Activated T-cell treated with anti-CD3 and anti-CD28 coated beads for 4 hours (primary cell): ENCODE data around the gene EZR.
A peak's percentile ranks its signal among the peaks of the same experiment; 100 is the strongest.

Experiments used
- DNase-seq: peaks from one replicate; pipeline ENCODE4 v3.0.0-alpha.2; 2020

The EZR gene

DNA sequence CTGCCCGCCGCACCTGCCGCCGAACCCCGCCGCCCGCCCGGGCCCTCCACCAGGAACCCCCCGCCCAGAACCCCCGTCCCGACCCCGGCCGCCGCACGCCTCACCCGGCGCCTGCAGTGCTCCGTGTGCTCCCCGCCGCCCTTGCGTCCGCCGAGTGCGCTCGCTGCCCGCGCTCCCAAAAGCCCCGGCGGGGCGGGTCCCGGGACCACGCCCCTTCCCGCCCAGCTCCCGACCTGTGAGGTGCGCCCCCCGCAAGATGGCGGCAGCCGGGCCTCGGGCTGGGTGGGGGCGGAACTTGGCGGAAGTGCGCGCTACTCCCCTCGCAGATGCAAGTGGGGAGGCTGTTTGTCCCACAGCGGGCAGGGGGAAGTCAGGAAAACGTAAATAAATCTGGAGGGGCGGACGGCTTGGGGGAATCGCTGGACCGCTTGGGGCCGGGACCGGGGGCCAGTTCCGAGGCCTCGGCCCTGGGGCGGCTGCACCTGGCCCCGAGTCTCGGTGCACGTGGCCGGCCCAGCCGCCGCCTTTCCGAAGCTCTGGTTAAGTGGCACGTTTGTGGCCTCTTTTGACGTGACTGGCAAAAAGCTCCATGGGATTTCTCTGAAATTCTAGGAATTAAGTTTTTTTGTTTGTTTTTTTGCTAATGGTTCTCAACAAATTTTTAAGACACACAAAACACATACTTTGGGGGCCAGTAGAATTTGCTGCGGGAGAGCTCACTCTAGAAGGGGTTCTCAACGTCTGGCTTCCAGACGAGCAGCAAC lies at the start of gene EZR:
Gene EZR, minus strand, starts transcription at position 156 of the 764 bp plus-strand sequence. CDS start 1,275 bp downstream, outside the sequence.
- peak; percentile 81 for DNase-seq

DNA sequence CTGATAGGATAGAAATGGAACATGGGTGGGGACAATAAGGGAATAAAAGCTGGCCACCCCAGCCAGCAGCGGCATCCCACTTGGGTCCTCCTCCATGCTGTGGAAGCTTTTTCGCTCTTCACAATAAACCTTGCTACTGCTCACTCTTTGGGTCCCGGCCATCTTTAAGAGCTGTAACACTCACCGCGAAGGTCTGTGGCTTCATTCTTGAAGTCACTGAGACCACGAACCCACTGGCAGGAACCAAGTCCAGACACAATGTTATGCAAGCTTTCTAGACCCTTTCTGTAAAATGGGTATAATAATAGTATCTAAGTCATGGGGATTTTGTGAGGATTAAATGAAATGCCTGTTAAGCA lies 48.9 kb upstream of the EZR start:
- no peak for DNase-seq

DNA sequence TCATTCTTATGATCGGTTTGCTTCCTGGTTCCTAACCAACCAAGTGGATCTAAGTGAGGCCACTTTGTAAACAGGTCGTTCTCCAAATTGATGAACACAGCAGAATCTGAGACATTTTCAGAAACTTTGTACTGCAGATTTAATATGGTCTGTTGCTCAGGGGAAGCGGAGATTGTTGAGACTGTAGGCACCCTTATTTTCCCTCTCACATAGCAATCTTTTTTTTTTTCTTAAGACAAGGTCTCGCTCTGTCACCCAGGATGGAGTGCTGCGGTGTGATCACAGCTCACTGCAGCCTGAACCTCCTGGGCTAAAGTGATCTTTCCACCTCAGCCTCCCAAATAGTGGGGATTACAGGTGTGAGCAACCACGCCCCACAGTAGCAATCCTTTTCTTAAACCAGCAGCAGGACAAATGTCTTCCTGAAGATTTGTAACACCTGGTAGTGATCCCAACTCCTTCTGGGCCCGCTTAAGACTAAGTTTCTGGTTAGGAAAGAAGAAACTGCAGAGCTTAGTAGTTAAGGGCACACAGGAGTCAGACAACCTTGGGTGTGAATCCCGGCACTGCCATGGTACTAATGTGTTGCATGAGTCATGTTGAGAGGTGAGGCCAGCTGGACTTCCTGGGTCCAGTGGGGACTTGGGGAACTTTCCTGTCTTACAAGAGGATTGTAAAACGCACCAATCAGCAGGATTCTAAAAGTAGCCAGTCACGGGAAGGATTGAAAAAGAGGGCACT lies 48.4 kb upstream of the EZR start:
- no peak for DNase-seq

DNA sequence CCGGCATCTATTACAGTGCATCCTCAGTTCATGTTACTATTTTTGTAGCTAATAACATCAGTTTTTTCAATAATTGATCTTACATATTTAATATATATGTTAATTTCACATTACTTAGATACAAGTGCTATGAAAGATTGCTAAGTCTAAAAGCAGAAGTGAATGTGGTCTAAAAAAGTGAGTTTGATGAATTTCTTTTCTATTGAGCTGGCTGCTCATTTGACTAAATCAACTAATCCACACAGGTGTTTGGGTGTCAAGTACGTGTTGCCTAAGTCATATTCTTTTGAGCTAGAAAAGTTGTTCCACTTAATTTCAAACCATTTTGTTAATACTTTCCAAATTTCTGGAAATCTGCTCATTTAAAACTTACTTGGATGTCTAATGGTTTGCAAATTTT lies 46.6 kb upstream of the EZR start:
- no peak for DNase-seq

DNA sequence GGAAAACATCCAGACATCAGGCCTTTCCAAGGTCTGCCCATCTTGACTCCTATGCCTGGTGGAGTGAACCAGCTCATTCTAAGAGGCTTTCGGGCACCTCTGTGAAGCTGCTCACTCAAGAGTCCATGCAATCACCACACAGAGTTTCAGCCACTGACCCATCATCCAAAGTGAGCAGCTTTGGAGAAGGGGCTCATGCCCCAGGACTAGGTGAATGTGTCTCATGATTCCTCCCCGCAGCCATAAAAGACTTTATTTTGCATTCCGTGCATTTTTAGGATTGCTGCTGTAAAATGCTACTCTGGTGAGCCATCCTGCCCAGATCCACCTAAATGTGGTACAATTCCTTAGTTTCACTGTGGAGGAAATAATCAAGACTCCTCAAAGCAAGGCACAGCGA lies 44.5 kb upstream of the EZR start:
- DNase-seq: no peak

DNA sequence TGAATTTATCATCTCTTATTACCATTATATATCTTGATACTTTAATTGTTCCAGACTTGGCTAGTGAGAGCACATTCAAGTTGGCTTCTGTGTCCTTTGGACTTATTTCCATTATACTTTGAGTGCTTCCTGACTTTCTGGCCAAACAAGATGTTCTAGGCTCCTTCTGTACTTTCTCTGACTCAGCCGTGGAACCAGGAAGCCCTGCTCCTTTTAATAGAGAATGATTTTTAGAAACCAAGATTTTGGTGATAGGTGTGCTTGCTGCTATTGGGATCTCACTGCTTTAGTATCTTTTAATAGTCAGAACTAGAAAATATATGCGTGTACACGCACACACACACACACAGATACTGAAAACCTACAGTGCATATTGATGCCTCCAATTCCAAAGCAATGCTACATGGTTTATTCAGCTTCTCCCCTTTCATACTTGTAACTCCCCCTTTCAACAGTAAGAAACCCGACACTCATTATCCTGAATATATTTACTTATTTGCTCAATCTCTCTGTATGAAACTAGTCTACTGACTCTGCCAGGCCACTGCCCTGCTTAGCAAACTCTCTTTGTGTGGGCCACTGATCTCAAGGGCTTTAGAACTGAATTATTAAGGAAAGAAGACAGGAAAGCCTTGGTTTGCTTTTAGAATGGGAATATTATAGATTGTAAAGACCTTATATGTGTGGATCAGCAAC lies 42.7 kb upstream of the EZR start:
- no peak for DNase-seq

DNA sequence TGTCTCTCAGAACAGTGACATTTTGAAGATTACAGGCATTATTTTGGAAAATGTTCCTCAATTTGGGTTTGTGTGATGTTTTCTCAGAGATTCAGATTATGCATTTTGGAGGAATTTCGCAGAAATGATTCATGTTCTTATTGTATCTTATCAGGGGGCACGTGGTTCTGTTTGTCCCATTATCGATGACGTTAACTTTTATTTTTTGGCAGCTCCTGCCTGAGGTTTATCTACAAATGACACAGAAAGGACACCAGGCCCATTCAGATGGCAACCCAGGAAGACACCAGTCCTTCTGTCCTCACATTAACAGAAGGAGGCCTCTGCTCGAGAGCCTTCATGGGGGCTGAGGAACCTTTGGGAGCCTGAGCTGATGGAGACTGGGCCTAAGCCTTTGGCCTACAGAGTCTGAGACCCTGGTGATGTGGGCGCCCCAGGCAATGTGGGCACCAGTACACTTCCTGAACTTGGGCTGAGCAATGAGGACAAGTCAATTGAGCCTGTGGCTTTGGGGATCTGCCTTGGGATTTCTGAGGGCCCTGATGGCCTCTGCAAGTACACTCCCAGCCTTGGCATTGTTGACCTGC lies 41.2 kb upstream of the EZR start:
- DNase-seq: no peak

DNA sequence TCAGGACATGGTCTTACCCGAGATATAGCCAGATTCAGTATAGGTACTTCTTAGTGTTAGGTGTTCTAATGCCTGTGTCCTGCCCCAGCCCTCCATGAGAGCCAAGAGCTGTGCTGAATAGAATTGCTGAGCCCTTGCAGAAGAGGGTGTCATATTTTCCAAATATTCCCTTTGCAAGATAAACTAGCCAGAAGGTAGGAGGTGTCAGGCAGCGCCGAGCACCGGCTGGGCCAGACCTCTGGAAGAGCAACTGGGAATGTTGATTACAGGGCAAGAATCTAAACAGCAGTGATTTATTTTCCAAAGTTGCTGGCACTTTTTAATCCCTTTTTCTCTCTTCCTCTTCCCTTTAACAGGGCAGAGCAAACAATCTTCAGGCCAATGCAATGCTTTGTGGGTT lies 37.1 kb upstream of the EZR start:
- no peak for DNase-seq

DNA sequence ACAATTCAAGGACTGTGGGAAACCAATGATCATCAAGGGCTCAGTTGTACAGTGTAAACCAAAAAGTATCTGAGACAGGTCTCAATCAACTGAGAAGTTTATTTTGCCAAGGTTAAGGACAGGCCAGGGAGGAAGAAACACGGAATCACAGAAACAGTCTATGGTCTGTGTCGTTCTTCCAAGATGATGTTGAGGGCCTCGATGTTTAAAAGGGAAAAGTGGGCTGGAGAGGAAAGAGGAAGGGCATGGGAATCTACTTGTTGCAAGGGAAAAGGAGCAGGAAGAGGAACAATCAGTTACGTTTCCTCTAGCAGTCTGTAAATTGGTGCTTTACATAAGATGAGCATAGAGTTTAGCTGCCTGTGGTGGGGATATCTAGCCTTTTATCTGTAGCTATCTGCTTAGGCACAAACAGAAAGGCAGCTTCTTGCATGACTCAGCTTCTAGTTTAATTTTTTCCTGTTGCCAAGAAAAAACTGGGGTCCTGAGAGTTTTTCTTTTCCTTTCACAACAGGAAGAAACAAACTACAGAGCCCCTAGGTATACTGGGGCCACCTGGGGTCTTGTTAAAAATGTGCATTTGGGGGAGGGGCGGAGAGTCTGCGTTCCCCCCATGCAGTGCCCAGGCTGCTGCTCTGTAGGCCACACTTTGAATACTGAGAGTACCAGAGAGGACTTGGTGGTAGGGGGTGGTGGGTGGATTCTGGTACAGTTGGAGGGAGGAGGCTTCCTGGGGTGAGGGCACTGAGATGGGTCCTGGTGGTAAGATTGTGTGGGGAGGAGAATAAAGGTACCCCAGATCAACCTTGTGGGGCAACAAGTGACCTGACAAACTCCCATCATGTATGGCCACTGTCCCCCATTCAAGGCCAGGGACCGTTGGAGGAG lies 35.3 kb upstream of the EZR start:
- DNase-seq: no peak

DNA sequence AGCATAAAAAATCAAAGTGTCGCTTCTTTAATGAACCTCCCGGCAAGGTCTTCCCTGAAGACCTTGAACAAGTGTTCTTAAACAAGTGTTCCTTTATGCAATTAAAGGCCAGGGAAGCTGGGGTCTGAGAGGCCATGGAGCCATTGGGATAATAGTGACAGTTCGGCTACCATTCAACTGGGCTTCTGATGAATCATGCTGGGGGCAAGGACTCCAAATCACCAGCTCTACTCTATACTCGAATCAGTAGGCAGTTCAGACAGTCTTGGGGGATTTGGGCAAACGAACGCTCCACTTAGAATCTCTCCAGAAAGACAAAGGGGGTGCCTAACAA lies 34.7 kb upstream of the EZR start:
- no peak for DNase-seq

DNA sequence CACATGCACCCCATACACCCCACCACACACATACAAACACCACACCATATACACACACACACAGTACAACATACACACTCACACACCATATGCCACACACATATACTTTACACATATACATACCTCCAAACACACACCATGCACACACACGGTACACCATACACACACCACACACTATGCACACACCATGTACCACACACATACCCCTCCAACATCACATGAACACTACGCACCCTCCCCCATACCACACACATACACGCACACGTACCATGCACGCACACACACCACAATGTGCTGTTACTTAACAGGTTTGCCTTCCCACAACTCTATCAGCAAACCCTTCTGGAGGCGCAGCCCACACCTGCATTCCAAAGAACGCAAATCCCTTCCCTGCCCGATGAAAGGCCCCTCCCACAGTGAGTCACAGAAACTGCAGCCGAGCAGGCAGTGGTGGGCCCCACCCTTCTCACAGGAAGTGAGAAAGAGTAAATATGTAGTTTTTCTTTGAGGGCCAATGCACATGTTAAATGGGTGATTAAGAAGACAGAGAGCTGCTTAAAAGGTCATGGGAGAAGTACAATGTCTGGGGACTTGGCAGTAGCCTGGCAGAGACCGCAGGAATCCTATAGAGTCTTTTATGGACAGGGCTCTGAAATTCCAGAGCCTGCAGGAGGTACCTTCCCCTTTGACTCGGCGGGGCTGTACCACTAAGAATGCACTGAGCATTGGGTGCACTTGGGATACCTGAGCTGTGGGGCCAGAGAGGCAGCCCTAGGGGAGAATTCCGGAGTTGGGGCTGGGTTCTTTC lies 34.1 kb upstream of the EZR start:
- peak; percentile 81 for DNase-seq

DNA sequence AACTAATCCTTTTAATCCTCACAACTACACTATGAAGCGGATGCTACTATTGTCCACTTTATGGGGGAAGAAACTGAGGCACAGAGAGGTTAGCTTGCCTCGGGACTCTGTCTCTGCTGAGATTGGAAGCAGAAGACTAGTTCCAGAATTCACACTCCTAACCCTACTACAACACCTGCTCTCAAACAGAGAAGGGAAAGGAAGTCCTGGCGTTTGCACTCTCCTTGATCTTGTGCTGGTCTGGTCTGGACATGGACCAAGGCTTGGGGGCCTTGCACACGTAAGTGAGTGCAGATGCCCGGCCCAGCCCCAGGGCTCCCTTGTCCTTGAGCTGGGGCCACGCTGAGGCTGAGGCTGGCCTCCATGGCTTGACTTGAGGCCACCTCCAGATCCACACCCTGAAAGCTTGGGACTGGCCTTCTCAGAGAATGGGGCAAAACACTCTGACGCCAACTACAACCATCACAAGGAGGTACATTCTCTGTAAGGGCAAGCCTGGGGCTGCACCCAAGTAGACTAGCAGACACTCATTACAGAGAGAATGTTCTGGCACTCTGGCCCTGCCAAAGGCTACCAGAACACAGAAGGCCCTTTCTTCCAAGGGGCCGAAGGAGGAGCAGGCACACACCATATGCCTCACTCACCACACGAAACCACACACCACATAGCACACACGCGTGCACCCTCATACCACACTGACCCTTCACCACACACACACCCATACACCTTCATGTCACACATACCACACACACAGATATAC lies 33.3 kb upstream of the EZR start:
- no peak for DNase-seq

DNA sequence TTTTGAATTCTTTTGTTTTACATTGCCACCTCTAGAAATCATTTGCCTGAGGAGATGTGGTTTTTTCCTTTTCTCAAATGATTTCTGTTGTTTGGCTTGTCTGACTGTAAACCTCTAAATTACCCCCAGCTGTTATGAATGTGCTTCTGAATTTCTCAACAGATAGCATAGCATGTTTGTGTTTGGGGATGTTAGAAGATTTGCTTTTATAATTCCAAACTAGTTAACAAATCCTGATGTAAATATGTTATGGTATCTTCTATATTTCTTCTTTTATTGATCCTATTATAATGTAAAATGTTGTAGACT lies 31.6 kb upstream of the EZR start:
- DNase-seq: no peak

DNA sequence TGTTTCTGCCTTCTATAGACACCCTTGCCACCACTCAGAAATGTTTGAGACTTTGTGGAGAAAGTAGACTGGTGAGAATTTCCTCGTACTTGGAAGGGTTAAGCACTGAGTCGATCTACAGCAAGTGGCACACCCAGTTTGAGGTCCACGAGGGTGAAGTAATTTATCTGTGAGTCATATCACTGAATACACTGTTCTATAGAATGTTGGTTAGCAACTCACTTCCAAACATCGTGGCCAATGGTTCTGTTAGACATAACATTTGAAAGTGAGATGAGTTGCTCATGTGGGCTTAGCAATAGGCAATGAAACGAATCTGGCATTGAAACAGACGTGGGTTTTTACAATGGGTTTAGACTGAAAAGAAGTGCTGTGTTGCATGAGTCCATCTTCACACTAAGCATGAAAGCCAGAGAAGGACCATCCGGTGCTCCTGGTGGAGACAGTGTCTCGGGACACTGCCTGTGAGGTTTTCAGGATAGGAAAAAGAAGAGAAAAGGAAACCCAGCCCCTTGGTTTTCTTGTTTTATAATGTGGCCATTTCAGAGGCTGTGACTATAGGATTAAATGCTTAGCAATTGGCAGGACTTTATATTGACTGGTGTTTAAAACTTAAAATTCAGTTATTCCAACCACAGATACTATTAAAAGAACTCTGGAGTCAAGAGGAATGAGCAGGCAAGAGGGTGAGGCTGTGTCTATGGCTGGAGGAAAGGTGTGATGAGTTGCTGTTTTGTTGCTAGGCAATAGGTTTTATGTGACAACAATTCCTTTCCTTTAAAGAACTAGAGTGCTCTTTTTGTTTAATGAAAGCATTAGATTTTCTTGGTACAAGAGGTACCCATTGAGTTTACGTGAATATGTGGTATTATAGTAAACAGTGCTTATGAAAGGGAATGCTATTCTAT lies 31.0 kb upstream of the EZR start:
- no peak for DNase-seq

DNA sequence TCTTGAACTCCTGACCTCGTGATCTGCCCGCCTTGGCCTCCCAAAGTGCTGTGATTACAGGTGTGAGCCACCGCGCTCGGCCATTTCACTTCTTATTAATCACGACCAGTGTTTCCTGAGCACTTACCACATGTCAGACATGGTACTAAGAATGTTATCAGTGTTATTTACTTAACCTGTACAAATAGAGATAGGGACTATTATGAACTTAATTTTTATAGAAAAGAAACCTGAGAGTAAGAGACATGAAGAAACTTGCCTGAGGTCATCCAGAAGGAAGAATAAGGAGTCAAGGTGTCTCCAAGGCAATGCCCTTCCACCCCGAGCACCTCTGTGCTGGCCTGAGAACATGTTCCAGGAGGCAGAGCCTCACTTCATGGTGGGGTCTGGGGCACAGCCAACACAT lies 29.3 kb upstream of the EZR start:
- no peak for DNase-seq

DNA sequence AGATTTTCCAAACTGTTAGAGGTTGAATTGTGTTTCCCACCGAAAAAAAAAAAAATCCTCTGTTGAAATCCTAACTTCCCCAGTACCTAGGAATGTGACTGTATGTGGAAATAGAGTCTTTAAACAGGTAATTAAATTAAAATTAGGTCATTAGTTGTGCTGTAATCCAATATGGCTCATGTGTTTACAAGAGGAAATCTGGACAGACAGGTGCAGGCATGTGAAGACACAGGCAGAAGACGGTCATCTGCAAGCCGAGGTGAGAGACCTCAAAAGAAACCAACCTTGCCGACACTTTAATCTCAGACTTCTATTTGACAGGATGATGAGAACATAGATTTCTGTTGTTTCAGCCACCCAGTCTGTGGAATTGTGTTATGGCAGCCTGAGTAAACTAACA lies 28.6 kb upstream of the EZR start:
- DNase-seq: no peak

DNA sequence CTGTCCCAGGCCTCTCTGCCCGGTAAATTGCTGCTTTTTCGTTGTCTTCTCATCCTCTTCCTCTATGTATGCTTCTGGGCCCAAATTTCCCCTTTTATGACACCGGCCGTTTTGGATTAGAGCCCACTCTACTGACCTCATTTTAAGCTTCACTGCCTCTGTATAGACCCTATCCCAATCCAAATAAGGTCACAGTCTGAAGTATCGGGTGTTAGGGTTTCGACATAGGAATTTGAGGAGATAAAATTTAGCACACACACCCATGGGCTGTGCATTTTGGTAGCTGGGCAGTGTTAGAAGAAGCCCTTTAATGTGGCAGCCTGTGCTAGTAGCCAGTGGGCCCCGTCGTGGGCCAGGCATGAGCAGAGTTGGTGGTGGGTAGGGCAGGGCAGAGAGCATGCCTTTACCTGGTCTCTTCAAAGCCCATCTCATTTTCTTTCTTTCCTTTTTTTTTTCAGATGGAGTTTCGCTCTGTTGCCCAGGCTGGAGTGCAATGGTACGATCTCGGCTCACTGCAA lies 27.9 kb upstream of the EZR start:
- no peak for DNase-seq

DNA sequence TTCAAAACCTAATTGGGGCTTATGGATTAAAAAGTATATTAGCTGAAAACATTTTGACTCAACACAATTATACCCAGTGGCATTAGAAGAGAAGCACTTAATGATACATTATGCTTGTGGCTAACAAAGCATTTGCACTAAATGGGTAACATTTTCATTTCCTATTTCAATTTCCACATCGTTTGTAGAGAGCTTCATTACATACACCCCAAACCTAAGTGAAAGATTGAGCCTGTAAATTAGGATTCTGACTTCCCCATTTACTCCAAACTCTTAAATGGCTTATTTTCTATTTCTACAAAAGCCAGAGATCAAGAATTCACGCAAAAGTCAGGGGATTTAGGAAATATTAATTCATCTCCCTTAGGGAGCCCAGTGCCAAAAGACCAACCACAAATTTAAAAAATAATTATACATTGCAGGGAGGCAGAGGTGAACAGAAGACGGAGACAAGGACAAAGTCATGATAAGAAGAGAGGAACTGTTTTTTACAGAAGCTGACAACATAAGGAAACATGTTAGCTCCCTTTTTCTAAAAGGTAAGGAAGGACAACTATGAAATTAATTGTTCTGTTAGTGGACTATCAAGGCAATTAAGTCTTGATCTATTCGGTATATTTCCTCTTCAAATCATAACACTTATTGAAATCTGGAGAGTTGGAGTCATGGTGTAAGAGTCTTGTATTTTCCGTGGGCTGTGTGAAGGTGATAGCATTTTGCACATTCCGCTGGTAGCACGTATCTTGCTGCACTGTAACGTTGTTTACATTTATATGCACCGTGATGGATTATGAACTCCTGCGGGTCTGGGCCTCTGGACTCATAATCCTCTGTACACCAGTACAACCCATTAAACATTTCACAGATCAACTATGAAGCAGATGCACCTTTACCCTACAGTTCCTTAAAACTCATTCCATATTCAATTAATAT lies 24.8 kb upstream of the EZR start:
- no peak for DNase-seq

DNA sequence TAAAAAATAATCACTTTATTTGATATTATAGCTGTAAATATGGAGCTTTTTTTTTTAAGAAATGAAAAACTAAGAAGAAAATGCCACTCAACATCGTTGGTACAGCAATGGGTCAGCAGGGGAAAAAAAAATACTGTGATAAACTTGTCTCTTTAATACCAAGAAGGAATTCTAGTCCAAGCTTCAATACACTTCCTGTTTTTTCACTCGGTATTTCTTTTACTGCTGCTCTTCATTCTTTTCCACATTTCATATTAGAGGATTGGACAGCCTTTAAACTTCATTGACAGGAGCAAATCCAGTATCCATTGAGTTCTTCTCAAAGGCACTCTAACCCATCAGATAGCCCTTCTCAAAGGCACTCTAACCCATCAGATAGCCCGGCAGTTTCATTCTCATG lies 22.2 kb upstream of the EZR start:
- DNase-seq: no peak
